Measurements from ENCODE around the gene HMCN2.

The HMCN2 gene

DNA sequence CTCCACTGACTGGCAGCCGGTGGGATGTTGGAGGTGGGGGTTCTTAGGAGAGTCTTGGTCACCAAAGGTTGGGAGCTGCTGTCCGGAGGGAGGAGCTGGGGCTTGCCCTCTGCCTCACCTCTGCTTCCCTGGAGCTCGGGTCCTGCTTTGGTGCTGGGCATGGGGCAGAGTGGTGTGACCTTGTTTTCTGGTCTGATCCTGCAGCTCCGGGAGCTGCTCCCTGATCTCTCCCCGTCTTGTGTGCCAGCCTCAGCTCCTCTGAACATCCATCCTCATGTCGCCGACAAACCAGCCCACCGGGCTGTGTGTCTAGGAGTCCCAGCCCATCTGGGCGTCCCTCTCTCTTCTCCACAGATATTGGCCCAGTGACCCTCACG is 18.7 kb downstream of the HMCN2 start:
- WGBS, 2 donors (ENCODE audit: extremely low coverage in 2 of 2, insufficient read length in 2 of 2, insufficient replicate concordance in 1 of 2), result no CpG with 5 or more reads among the region's 10 CpGs
- Histone ChIP-seq H3K9me3 (replicated peaks in 1 of 2; ENCODE audit: control insufficient read depth in 2 of 2, insufficient read depth in 1 of 2, low read depth in 1 of 2, low read length in 2 of 2) (no peaks in the 10 kb centered on the region), H3K4me3 (ENCODE audit: low read length in 2 of 2) (no peak overlapping the region), H2BK5ac (ENCODE audit: low read length) (no peak overlapping the region), H3K9ac (ENCODE audit: low read depth, low read length, poor library complexity) (no peak overlapping the region), H3K4me1 (ENCODE audit: control insufficient read depth in 2 of 2, insufficient read depth in 1 of 2, low read depth in 1 of 2, low read length in 2 of 2) (no peaks in the 10 kb centered on the region), H3K4me2 (ENCODE audit: insufficient read depth, low read length, poor library complexity, severe bottlenecking) (no peak overlapping the region), H3K18ac (ENCODE audit: low read length) (peak overlapping the region; percentile 19), H2BK120ac (ENCODE audit: low read depth, low read length) (no peak overlapping the region), H2BK12ac (ENCODE audit: low read length) (no peak overlapping the region), H3K27ac (replicated peaks; ENCODE audit: low read length) (no peak overlapping the region), H2BK15ac (ENCODE audit: low read length) (peak overlapping the region; percentile 62), H3K27me3 (ENCODE audit: control insufficient read depth in 3 of 3, insufficient read depth in 3 of 3, low read depth in 1 of 3, low read length in 3 of 3) (peaks cover 0 to 29% (median 0%) of the 10 kb centered on the region in 3 experiments), H4K8ac (ENCODE audit: low read depth, low read length) (no peak overlapping the region), H3K79me1 (ENCODE audit: low read depth, low read length) (no peaks in the 10 kb centered on the region), H3K36me3 (replicated peaks in 1 of 2; ENCODE audit: control insufficient read depth in 2 of 2, insufficient read depth in 2 of 2, low read length in 2 of 2) (no peaks in the 10 kb centered on the region), H4K91ac (ENCODE audit: low read depth, low read length, poor library complexity) (no peak overlapping the region), H2AFZ (ENCODE audit: low read length) (no peak overlapping the region), H3K23ac (ENCODE audit: low read depth, low read length, poor library complexity) (no peak overlapping the region), H3K4ac (ENCODE audit: low read length) (no peak overlapping the region), H2AK5ac (ENCODE audit: low read depth, low read length) (peak overlapping the region; percentile 56), H3K14ac (ENCODE audit: low read length) (no peak overlapping the region)
- no peak for DNase-seq (ENCODE audit: low spot score)

DNA sequence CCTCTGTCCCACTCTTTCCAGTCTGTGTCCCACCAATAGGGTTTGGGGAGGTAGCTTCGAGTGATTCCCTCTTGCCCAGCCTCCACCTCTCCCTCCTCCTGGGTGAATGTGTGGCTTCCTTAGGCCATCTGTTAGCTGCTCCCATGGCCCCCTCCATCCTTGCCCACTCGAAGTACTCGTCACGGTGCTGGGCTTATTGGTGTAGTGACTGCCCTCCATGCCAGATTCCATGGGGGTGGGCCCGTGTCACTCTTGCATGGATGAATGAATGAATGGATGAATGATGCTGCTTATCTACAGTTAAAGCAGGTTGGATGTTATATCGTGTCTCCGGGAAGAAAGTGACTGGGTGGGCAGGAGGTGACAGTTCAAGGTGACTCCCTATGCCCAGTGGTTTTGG is 19.1 kb downstream of the HMCN2 start:
- Histone ChIP-seq H3K14ac (ENCODE audit: low read length) (no peak overlapping the region), H3K4me2 (ENCODE audit: insufficient read depth, low read length, poor library complexity, severe bottlenecking) (no peak overlapping the region), H2BK15ac (ENCODE audit: low read length) (peak overlapping the region; percentile 62), H2AFZ (ENCODE audit: low read length) (no peak overlapping the region), H3K79me1 (ENCODE audit: low read depth, low read length) (no peaks in the 10 kb centered on the region), H2BK5ac (ENCODE audit: low read length) (no peak overlapping the region), H4K91ac (ENCODE audit: low read depth, low read length, poor library complexity) (no peak overlapping the region), H4K8ac (ENCODE audit: low read depth, low read length) (no peak overlapping the region), H3K4ac (ENCODE audit: low read length) (no peak overlapping the region), H3K9ac (ENCODE audit: low read depth, low read length, poor library complexity) (no peak overlapping the region), H2AK5ac (ENCODE audit: low read depth, low read length) (peak overlapping the region; percentile 56), H3K9me3 (replicated peaks in 1 of 2; ENCODE audit: control insufficient read depth in 2 of 2, insufficient read depth in 1 of 2, low read depth in 1 of 2, low read length in 2 of 2) (no peaks in the 10 kb centered on the region), H3K4me3 (ENCODE audit: low read length in 2 of 2) (no peak overlapping the region), H2BK120ac (ENCODE audit: low read depth, low read length) (no peak overlapping the region), H3K4me1 (ENCODE audit: control insufficient read depth in 2 of 2, insufficient read depth in 1 of 2, low read depth in 1 of 2, low read length in 2 of 2) (peaks cover 0 to 1% of the 10 kb centered on the region in 2 donors), H2BK12ac (ENCODE audit: low read length) (no peak overlapping the region), H3K36me3 (replicated peaks in 1 of 2; ENCODE audit: control insufficient read depth in 2 of 2, insufficient read depth in 2 of 2, low read length in 2 of 2) (no peaks in the 10 kb centered on the region), H3K18ac (ENCODE audit: low read length) (peak overlapping the region; percentile 51), H3K27me3 (ENCODE audit: control insufficient read depth in 3 of 3, insufficient read depth in 3 of 3, low read depth in 1 of 3, low read length in 3 of 3) (peaks cover 0 to 32% (median 0%) of the 10 kb centered on the region in 3 experiments), H3K27ac (replicated peaks; ENCODE audit: low read length) (no peak overlapping the region), H3K23ac (ENCODE audit: low read depth, low read length, poor library complexity) (no peak overlapping the region)
- WGBS, 2 donors (ENCODE audit: extremely low coverage in 2 of 2, insufficient read length in 2 of 2, insufficient replicate concordance in 1 of 2), result no CpG with 5 or more reads among the region's 7 CpGs
- DNase-seq (ENCODE audit: low spot score), result no peak

DNA sequence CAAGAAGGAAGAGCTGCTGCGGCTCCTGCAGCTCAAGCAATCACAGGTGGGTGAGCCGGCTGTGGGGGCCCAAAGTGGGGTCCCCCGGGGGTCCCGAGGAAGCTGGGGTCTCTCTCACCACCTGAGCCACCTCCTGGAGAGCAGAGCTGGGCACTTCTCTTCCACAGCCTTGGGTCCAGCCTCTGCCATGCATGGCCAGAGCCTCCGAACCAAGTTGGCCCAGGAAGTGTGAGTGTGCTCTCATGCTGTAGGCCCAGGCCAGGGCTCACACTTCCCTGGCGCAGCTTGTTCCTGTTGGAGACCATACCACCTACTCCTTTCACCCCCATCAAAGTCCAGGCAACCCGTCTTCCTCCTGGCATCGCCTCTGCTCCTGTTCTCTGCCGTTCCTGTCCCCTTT is 19.7 kb downstream of the HMCN2 start:
- Histone ChIP-seq H3K4me2 (ENCODE audit: insufficient read depth, low read length, poor library complexity, severe bottlenecking) (no peak overlapping the region), H3K27ac (replicated peaks; ENCODE audit: low read length) (no peak overlapping the region), H3K18ac (ENCODE audit: low read length) (peak overlapping the region; percentile 16), H4K8ac (ENCODE audit: low read depth, low read length) (no peak overlapping the region), H3K4me3 (ENCODE audit: low read length in 2 of 2) (peak overlapping the region in 1 of 2 donors; percentile 8), H2BK15ac (ENCODE audit: low read length) (peak overlapping the region; percentile 62), H3K79me1 (ENCODE audit: low read depth, low read length) (no peaks in the 10 kb centered on the region), H3K9me3 (replicated peaks in 1 of 2; ENCODE audit: control insufficient read depth in 2 of 2, insufficient read depth in 1 of 2, low read depth in 1 of 2, low read length in 2 of 2) (no peaks in the 10 kb centered on the region), H4K91ac (ENCODE audit: low read depth, low read length, poor library complexity) (no peak overlapping the region), H3K9ac (ENCODE audit: low read depth, low read length, poor library complexity) (no peak overlapping the region), H2AFZ (ENCODE audit: low read length) (no peak overlapping the region), H3K27me3 (ENCODE audit: control insufficient read depth in 3 of 3, insufficient read depth in 3 of 3, low read depth in 1 of 3, low read length in 3 of 3) (peaks cover 0 to 38% (median 0%) of the 10 kb centered on the region in 3 experiments), H3K23ac (ENCODE audit: low read depth, low read length, poor library complexity) (no peak overlapping the region), H2BK12ac (ENCODE audit: low read length) (no peak overlapping the region), H3K4me1 (ENCODE audit: control insufficient read depth in 2 of 2, insufficient read depth in 1 of 2, low read depth in 1 of 2, low read length in 2 of 2) (peaks cover 0 to 1% of the 10 kb centered on the region in 2 donors), H3K36me3 (replicated peaks in 1 of 2; ENCODE audit: control insufficient read depth in 2 of 2, insufficient read depth in 2 of 2, low read length in 2 of 2) (no peaks in the 10 kb centered on the region), H3K4ac (ENCODE audit: low read length) (no peak overlapping the region), H2BK120ac (ENCODE audit: low read depth, low read length) (no peak overlapping the region), H2AK5ac (ENCODE audit: low read depth, low read length) (peak overlapping the region; percentile 35), H3K14ac (ENCODE audit: low read length) (no peak overlapping the region), H2BK5ac (ENCODE audit: low read length) (no peak overlapping the region)
- WGBS, 2 donors (ENCODE audit: extremely low coverage in 2 of 2, insufficient read length in 2 of 2, insufficient replicate concordance in 1 of 2), result no CpG with 5 or more reads among the region's 9 CpGs
- no peak for DNase-seq (ENCODE audit: low spot score)

DNA sequence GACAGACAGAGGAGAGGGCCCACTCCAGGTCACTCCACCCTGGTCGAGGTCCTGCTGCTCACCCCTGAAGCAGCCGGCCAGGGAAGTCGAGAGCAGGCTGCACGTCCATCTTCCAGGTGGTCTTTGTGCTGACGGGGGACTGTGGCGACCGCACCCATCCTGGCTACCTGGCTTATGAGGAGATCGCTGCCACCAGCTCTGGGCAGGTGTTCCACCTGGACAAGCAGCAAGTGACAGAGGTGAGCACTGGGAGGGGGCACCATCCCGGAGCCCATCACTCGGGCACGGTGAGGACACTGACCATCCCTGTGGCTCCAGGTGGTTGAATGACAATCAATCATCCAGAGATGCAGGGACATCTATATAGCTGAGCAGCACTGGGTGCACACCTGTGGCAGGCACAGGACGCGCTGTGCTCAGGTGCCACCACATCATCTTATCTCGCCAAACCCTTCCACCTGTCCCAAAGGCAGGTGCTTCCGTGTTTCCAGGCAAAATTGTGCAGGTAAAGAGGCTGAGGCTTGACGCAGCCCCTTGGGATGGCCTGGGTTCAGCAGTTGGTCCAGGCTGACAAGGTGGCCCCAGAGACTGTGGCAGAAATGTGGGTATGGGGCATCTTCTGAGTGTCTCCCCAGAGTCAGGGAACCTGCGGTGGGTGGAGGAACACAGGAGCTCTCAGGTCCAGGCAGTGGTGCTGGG is 20.7 kb downstream of the HMCN2 start:
- Histone ChIP-seq H2AFZ (ENCODE audit: low read length) (no peak overlapping the region), H2BK12ac (ENCODE audit: low read length) (peak overlapping the region; percentile 48)

More for the DNA sequence above, 20.7 kb downstream of the HMCN2 start:
- peak overlapping the region; percentile 9 for H3K14ac ChIP-seq (ENCODE audit: low read length)
- peaks cover 0 to 1% of the 10 kb centered on the region in 2 donors for H3K4me1 ChIP-seq (ENCODE audit: control insufficient read depth in 2 of 2, insufficient read depth in 1 of 2, low read depth in 1 of 2, low read length in 2 of 2)
- H3K9ac ChIP-seq (ENCODE audit: low read depth, low read length, poor library complexity), result peak overlapping the region; percentile 31
- H3K23ac ChIP-seq (ENCODE audit: low read depth, low read length, poor library complexity), result peak overlapping the region; percentile 48
- no peak overlapping the region for H3K27ac ChIP-seq (replicated peaks; ENCODE audit: low read length)
- no peaks in the 10 kb centered on the region for H3K79me1 ChIP-seq (ENCODE audit: low read depth, low read length)
- no peak overlapping the region for H3K18ac ChIP-seq (ENCODE audit: low read length)
- H2BK5ac ChIP-seq (ENCODE audit: low read length), result no peak overlapping the region
- peaks cover 0 to 40% (median 0%) of the 10 kb centered on the region in 3 experiments for H3K27me3 ChIP-seq (ENCODE audit: control insufficient read depth in 3 of 3, insufficient read depth in 3 of 3, low read depth in 1 of 3, low read length in 3 of 3)
- peak overlapping the region; percentile 66 for H4K91ac ChIP-seq (ENCODE audit: low read depth, low read length, poor library complexity)
- H3K36me3 ChIP-seq (replicated peaks in 1 of 2; ENCODE audit: control insufficient read depth in 2 of 2, insufficient read depth in 2 of 2, low read length in 2 of 2), result no peaks in the 10 kb centered on the region
- no peaks in the 10 kb centered on the region for H3K9me3 ChIP-seq (replicated peaks in 1 of 2; ENCODE audit: control insufficient read depth in 2 of 2, insufficient read depth in 1 of 2, low read depth in 1 of 2, low read length in 2 of 2)
- no peak overlapping the region for H2BK120ac ChIP-seq (ENCODE audit: low read depth, low read length)
- no peak overlapping the region for H3K4ac ChIP-seq (ENCODE audit: low read length)
- H2BK15ac ChIP-seq (ENCODE audit: low read length), result peak overlapping the region; percentile 18
- H2AK5ac ChIP-seq (ENCODE audit: low read depth, low read length), result no peak overlapping the region
- H3K4me3 ChIP-seq (ENCODE audit: low read length in 2 of 2), result no peak overlapping the region
- H4K8ac ChIP-seq (ENCODE audit: low read depth, low read length), result no peak overlapping the region
- no peak overlapping the region for H3K4me2 ChIP-seq (ENCODE audit: insufficient read depth, low read length, poor library complexity, severe bottlenecking)
- DNase-seq (ENCODE audit: low spot score), result no peak
- WGBS, 2 donors (ENCODE audit: extremely low coverage in 2 of 2, insufficient read length in 2 of 2, insufficient replicate concordance in 1 of 2), result no CpG with 5 or more reads among the region's 17 CpGs
